Fibroblast of villous mesenchyme (primary cell): ENCODE results near the gene GSE1. TPM values are rescaled to one million over a fixed set of nuclear protein-coding genes. Genes with fewer than 3 reads are reported as not detected.
A peak's percentile ranks its signal among the peaks of the same experiment; 100 is the strongest.

Experiments
- DNase-seq: peaks from one replicate; pipeline ENCODE4 v3.0.0-alpha.2; 2010; ENCODE audit warnings: low read depth
- H3K4me3 ChIP-seq: 2 replicates; pipeline ENCODE4 v1.5.1; 2011; ENCODE audit warnings: low read depth, mild to moderate bottlenecking, low read length
- total RNA-seq: library from RNA; depleted of rRNA; stranded (reverse); fragments of >200 nt; gene quantifications from 2 replicates; pipeline ENCODE4 v1.2.3, GENCODE V29; 2012
- TF ChIP-seq, protein P1 (sequence below): IDR thresholded peaks from 2 replicates; pipeline ENCODE4 v1.5.1; 2012; ENCODE audit warnings: low read depth, mild to moderate bottlenecking, low read length; ENCODE audit not compliant: insufficient read depth

GSE1 gene
- total RNA-seq, 1 donor = 48.4 TPM

DNA sequence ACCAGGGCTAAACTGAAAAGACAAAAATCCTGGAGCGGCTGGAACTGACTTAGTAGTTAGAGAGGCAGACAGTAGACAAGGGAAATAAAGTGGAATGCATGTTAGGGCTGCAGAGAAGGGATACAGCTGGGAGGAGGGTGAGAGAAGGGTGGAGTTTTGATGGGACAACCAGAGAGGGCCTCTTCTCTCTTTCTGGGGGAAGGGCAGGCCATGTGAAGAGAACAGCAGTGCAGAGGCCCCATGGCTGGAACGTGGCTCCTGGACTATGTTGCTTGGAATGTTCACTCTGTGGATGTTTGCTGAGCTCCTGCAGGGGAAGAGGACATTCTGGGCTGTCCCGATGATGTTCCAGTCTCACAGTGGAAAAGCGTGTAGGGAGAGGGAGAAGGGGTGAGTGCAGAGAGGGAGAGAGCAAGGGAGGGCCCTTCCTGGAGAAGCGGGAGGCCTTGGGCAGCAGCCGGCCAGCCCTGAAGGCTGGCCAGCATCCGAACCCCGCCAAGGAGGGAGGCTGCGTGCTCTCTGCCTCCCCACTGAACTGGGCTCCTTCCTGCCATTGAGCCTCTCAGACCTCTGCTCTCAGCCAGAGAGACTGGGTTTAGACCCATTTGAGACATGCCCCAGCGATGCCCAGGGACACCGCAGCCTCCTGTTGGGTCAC lies 33.1 kb upstream of the GSE1 start:
- no peak overlapping the region for H3K4me3 ChIP-seq
- peak; percentile 49 for DNase-seq
- TF ChIP-seq, protein P1, sequence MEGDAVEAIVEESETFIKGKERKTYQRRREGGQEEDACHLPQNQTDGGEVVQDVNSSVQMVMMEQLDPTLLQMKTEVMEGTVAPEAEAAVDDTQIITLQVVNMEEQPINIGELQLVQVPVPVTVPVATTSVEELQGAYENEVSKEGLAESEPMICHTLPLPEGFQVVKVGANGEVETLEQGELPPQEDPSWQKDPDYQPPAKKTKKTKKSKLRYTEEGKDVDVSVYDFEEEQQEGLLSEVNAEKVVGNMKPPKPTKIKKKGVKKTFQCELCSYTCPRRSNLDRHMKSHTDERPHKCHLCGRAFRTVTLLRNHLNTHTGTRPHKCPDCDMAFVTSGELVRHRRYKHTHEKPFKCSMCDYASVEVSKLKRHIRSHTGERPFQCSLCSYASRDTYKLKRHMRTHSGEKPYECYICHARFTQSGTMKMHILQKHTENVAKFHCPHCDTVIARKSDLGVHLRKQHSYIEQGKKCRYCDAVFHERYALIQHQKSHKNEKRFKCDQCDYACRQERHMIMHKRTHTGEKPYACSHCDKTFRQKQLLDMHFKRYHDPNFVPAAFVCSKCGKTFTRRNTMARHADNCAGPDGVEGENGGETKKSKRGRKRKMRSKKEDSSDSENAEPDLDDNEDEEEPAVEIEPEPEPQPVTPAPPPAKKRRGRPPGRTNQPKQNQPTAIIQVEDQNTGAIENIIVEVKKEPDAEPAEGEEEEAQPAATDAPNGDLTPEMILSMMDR = no peak

- TF ChIP-seq, protein P1 = no peak
- no peak for DNase-seq
- H3K4me3 ChIP-seq = no peak overlapping the region
These were observed 32.4 kb upstream of the GSE1 start for GRCh38 chr16:85580684-85581083.

GRCh38 chr16:85582229-85582991 lies 30.7 kb upstream of the GSE1 start:
- TF ChIP-seq, protein P1 = no peak
- no peak for DNase-seq
- no peak overlapping the region for H3K4me3 ChIP-seq

GRCh38 chr16:85583491-85584181 lies 29.5 kb upstream of the GSE1 start:
- DNase-seq = peak; percentile 49
- TF ChIP-seq, protein P1 = no peak
- H3K4me3 ChIP-seq = no peak overlapping the region

GRCh38 chr16:85584267-85584666 lies 28.9 kb upstream of the GSE1 start:
- H3K4me3 ChIP-seq = no peak overlapping the region
- TF ChIP-seq, protein P1 = no peak
- no peak for DNase-seq

DNA sequence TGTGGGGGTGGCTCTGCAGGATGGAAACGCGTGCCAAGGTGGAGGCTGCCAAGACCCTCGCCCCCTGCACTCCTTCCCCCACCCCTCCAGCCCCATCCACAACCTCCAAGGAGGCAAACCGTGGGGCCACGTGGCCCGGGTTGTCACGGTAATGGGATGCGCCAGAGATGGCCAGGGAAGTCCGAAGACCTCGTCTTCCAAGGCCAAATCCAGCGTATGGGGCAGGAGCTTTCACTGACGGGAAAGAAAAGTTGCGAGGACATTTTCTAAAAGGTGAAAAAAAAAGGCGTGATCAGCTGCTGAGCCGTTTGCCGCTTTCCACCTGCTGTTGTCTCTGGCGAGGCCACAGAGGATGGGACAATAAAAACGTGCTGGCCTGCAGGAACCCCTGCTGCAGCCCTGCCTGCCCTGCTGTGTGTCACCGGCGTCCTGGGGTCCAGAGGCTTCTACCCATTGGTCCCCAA lies 28.3 kb upstream of the GSE1 start:
- no peak overlapping the region for H3K4me3 ChIP-seq
- TF ChIP-seq, protein P1 = no peak
- DNase-seq = no peak
